22Rv1 (cell line): Measurements from ENCODE around the gene NEURL4.

Experiments
- H3K27ac ChIP-seq: fragments of 450-650 bp; 2 replicates; pipeline ENCODE4 v1.5.1; 2017
- ZFX ChIP-seq: fragments of 450-650 bp; IDR thresholded peaks from 2 replicates; pipeline ENCODE4 v1.6.1; 2017; ENCODE audit warnings: antibody characterized with exemption, borderline replicate concordance
- TF ChIP-seq, protein P1 (sequence below): fragments of 450-650 bp; IDR thresholded peaks from 2 replicates; pipeline ENCODE4 v1.5.1; 2017; ENCODE audit warnings: mild to moderate bottlenecking

NEURL4 gene

DNA sequence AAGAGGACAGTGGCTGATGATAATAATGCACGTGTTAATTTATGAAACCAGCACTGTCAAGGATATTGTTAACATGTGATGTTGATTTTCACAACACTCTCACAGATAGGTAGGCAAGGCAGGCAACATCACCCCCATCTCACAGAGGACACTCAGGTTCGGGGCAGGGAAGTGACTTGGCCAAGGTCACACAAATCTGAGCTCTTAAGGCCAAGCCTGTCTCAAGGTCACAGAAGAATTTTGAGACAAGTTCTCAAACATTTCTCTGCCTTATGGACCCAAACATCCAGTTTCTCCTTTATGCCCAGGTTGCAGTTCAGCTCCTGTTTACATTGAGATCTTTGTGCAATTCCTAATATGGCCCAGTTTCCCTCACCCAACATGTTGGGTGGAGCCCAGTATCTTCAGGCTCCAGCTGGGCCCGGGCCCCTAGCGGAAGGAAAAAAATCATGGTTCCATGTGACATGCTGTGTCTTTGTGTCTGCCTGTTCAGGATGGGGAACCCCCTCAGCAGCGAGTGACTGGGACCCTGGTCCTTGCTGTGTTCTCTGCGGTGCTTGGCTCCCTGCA lies 46.3 kb downstream of the NEURL4 start:
- H3K27ac ChIP-seq = no peak overlapping the region

DNA sequence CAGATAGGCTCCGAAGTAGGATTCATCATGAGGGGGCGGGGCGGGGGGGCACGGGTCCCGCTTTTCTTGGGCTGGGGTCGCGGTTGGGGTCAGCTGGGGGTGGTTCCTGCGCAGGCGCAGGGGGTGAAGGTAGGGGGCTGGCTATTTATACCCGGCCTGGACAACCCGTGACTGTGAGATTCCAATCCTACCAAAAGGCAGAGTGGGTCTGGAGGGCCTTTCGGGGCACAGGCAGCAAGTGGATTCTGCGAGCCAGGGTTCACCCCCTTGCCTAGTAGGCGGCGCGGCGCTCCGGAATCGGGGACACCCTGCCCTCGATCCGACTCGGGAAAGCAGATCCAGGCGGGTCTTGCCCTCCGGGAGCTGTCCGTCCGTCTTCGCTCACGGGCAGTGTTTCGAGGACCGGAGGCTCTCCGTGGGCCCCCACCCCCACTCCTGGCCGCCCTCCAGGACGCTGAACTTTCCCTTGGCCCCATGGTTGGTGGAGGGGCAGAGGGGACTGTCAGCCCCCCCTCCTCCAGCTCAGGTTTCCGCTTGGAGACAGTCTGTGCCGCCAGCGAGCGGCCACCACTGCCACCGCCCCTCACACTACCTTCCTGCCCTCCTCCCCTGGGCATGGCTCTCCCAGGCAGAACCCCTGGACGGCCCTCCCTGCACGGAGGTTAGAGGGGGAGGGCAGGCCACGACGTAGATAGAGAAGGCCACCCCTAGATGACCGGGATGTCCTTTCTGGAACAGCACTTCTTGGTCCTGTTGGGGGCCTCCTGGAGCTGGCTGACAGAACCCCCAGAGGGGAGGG lies 47.0 kb downstream of the NEURL4 start:
- TF ChIP-seq, protein P1, sequence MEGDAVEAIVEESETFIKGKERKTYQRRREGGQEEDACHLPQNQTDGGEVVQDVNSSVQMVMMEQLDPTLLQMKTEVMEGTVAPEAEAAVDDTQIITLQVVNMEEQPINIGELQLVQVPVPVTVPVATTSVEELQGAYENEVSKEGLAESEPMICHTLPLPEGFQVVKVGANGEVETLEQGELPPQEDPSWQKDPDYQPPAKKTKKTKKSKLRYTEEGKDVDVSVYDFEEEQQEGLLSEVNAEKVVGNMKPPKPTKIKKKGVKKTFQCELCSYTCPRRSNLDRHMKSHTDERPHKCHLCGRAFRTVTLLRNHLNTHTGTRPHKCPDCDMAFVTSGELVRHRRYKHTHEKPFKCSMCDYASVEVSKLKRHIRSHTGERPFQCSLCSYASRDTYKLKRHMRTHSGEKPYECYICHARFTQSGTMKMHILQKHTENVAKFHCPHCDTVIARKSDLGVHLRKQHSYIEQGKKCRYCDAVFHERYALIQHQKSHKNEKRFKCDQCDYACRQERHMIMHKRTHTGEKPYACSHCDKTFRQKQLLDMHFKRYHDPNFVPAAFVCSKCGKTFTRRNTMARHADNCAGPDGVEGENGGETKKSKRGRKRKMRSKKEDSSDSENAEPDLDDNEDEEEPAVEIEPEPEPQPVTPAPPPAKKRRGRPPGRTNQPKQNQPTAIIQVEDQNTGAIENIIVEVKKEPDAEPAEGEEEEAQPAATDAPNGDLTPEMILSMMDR = no peak
- no peak for TF ChIP-seq ZFX
- H3K27ac ChIP-seq = no peak overlapping the region

More for the DNA sequence above, 46.3 kb downstream of the NEURL4 start:
- no peak for TF ChIP-seq ZFX
- TF ChIP-seq, protein P1 = no peak

DNA sequence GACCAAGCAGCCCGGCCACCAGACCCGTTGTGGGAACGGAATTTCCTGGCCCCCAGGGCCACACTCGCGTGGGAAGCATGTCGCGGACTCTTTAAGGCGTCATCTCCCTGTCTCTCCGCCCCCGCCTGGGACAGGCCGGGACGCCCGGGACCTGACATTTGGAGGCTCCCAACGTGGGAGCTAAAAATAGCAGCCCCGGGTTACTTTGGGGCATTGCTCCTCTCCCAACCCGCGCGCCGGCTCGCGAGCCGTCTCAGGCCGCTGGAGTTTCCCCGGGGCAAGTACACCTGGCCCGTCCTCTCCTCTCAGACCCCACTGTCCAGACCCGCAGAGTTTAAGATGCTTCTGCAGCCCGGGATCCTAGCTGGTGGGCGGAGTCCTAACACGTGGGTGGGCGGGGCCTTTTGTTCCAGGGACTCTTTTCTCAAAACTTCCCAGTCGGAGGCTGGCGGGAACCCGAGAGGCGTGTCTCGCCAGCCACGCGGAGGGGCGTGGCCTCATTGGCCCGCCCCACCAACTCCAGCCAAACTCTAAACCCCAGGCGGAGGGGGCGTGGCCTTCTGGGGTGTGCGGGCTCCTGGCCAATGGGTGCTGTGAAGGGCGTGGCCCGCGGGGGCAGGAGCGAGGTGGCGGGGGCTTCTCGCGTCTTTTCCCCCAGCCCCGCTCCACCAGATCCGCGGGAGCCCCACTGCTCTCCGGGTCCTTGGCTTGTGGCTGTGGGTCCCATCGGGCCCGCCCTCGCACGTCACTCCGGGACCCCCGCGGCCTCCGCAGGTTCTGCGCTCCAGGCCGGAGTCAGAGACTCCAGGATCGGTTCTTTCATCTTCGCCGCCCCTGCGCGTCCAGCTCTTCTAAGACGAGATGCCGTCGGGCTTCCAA lies 47.8 kb downstream of the NEURL4 start, which contains the start of gene SLC2A4:
Gene SLC2A4 (plus strand): TSS at position 645 of the 879 bp plus-strand sequence. CDS start 217 bp downstream, at position 862.
- peak within 1 kb of the TSS; percentile 69 for H3K27ac ChIP-seq
- TF ChIP-seq ZFX = no peak
- TF ChIP-seq, protein P1 = no peak

DNA sequence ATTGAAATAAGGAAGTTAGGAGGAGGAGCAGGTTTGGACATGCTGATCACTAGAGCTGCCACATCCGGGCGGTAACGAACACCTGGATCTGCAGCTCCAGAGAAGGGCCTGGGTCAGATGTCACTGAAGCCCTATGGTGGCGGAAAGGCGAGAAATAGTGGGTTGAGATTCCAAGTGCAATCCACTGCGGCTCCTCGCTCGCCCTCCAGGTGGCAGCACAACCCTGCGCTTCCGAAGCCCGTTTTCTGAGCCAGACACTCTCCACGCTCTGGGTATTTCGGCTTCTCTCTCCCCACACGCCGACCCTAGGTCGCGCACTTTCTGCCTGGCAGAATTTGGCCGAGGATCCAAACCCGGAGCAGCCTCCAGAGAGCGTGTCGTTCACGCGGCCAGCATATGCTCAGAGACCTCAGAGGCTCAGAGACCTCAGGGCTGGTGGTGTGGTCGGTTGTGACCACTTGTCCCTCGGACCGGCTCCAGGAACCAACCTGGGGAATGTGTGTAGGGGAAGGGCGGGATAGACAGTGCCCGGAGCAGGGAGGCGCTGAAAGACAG lies 48.5 kb downstream of the NEURL4 start:
- TF ChIP-seq ZFX = no peak
- TF ChIP-seq, protein P1 = peak; percentile 86
- peak overlapping the region; percentile 69 for H3K27ac ChIP-seq

DNA sequence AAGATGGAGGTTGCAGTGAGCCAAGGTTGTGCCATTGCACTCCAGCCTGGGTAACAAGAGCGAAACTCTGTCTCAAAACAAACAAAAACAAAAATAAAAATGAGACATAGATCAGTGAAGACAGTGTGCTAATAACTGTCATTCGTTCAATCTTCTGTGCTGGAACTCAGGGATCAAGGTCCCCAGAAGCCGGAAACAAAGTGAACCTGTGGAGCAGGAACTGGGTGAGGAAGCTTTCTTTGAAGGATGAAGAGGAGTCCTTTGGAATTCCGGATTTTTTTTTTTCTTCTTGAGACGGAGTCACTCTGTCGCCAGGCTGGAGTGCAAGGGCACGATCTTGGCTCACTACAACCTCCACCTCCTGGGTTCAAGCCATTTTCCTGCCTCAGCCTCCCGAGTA lies 49.7 kb downstream of the NEURL4 start:
- TF ChIP-seq ZFX = no peak
- TF ChIP-seq, protein P1 = no peak
- H3K27ac ChIP-seq = no peak overlapping the region; the same call in 1 of the 2 replicates

DNA sequence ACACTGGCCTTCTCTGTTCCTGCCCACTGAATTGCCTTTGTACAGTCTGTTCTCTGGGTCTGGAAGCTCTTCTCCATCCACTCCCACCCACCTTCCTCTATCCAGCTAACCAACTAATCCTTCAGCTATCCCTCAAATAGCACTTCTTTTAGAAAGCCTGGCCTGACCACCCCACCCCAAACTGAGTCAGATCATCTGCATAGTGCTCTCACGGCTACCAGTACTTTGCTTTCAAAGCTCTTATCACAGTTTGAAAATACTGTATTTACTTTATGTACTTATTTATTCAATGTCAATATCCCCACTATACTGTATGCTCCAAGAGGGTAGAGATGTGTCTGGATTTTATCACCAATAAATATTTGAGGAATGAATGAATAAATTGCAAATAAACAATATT lies 62.4 kb downstream of the NEURL4 start:
- no peak for TF ChIP-seq ZFX
- TF ChIP-seq, protein P1 = no peak
- peak overlapping the region; percentile 61 for H3K27ac ChIP-seq
